OCI-LY1 (cell line): Measurements from ENCODE around the gene DPF3.

ENCODE experiments used
- EZH2 ChIP-seq: fragments of 200-600 bp; sonication (generic), shearing (Covaris generic); IDR thresholded peaks from 2 replicates; pipeline ENCODE4 v1.8.0; 2017; ENCODE audit warnings: borderline replicate concordance, mixed run types, mild to moderate bottlenecking, antibody characterized with exemption, low read length, moderate library complexity, mixed read lengths
- TF ChIP-seq, protein P1 (sequence below): fragments of 200-600 bp; sonication (generic), shearing (Covaris generic); IDR thresholded peaks from 2 replicates; pipeline ENCODE4 v1.5.1; 2017; ENCODE audit warnings: mild to moderate bottlenecking, antibody characterized with exemption, low read length, moderate library complexity, mixed read lengths

DNA sequence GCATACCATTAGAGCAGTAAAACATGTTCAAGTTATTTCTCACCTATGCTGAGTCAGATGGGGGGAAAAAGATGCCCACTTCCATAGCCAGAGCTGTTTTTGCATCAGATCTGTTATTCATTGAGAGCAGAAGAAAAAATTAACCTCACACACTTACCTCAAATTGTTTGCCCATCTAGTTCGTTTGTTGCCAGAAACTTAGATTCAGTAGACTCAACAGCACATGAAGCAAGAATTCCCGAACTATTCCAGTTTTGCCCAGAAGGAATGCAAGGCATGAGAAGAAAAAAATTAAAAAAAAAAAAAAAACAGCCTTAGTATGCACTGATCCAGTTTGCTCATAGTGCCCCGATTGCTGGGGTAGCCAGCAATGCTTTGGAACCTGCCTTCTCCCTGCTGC, 12.4 kb upstream of the DPF3 start:
- TF ChIP-seq, protein P1, sequence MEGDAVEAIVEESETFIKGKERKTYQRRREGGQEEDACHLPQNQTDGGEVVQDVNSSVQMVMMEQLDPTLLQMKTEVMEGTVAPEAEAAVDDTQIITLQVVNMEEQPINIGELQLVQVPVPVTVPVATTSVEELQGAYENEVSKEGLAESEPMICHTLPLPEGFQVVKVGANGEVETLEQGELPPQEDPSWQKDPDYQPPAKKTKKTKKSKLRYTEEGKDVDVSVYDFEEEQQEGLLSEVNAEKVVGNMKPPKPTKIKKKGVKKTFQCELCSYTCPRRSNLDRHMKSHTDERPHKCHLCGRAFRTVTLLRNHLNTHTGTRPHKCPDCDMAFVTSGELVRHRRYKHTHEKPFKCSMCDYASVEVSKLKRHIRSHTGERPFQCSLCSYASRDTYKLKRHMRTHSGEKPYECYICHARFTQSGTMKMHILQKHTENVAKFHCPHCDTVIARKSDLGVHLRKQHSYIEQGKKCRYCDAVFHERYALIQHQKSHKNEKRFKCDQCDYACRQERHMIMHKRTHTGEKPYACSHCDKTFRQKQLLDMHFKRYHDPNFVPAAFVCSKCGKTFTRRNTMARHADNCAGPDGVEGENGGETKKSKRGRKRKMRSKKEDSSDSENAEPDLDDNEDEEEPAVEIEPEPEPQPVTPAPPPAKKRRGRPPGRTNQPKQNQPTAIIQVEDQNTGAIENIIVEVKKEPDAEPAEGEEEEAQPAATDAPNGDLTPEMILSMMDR = no peak
- TF ChIP-seq EZH2 = no peak
